Limb (tissue), 2 donors: ENCODE data around the gene DNAH2.

Source experiments
- DNase-seq, 2 donors: peaks; one replicate each; pipeline ENCODE4 v3.0.0-alpha.2; 2016; ENCODE audit errors: extremely low spot score in 2 of 2

Gene DNAH2

GRCh38 chr17:7864995-7865650 lies 147.6 kb downstream of the DNAH2 start:
- DNase-seq: no peak

- no peak for DNase-seq
Observed at GRCh38 chr17:7867881-7868329, 150.4 kb downstream of the DNAH2 start.

GRCh38 chr17:7873051-7873450 lies 155.5 kb downstream of the DNAH2 start:
- DNase-seq: no peak

- no peak for DNase-seq
Observed at GRCh38 chr17:7875804-7876370, 158.3 kb downstream of the DNAH2 start.

GRCh38 chr17:7878234-7878633 lies 160.7 kb downstream of the DNAH2 start:
- DNase-seq: no peak

GRCh38 chr17:7880076-7880868 lies 162.7 kb downstream of the DNAH2 start:
- DNase-seq: no peak

- peak in 1 of 2 donors; percentile 21 for DNase-seq
Observed at GRCh38 chr17:7881276-7882054, 163.9 kb downstream of the DNAH2 start.

GRCh38 chr17:7882068-7882467 lies 164.5 kb downstream of the DNAH2 start:
- DNase-seq: no peak

- DNase-seq: no peak
Observed at GRCh38 chr17:7882629-7883028, 165.1 kb downstream of the DNAH2 start.
